IMR-90 (cell line): ENCODE data around the gene STX1B. TPM values are rescaled to one million over a fixed set of nuclear protein-coding genes. Genes with fewer than 3 reads are reported as not detected.

ENCODE experiments used
- ATAC-seq: fragments of 200-7000 bp; cut with Tn5 transposase; 2 replicates; pipeline ENCODE4 v1.9.1; 2020; ENCODE audit warnings: low read depth, mild to moderate bottlenecking, moderate library complexity
- BruUV-seq: library from RNA; stranded (reverse); fragments of 400-500 nt; replicated peaks from 2 replicates; lab custom pipeline; 2021; lab: Mats Ljungman, UMichigan
- CTCF ChIA-PET: fragments of 300-600 bp; formaldehyde crosslinking; extraction: SDS; loops from one replicate; lab custom pipeline; 2021; ENCODE audit warnings: antibody characterized with exemption; lab: Yijun Ruan, JAX
- POLR2A ChIA-PET: fragments of 300-600 bp; sonication (Branson Sonifier 250); formaldehyde crosslinking; loops from one replicate; lab custom pipeline; 2022; ENCODE audit warnings: antibody characterized with exemption; ENCODE audit not compliant: unreplicated experiment; lab: Charles Lee
- DNase-seq: peaks from one replicate; pipeline ENCODE4 v3.0.0; 2013
- H2AFZ ChIP-seq: replicated peaks from 2 replicates; pipeline ENCODE3; 2013; ENCODE audit warnings: low read length, mild to moderate bottlenecking; ENCODE audit not compliant: poor library complexity
- H2AK5ac ChIP-seq: 2 replicates; pipeline ENCODE4 v1.6.1; 2013; ENCODE audit warnings: low read depth, low read length, inconsistent platforms
- H2AK9ac ChIP-seq: replicated peaks from 2 replicates; pipeline ENCODE3; 2013; ENCODE audit warnings: mild to moderate bottlenecking, low read depth, low read length, moderate library complexity; ENCODE audit not compliant: poor library complexity
- H2BK120ac ChIP-seq: 2 replicates; pipeline ENCODE4 v1.6.1; 2013; ENCODE audit warnings: low read depth, low read length, inconsistent platforms
- H2BK15ac ChIP-seq: 3 replicates; pipeline ENCODE4 v1.6.1; 2013; ENCODE audit warnings: low read depth, low read length, inconsistent platforms
- H2BK20ac ChIP-seq: 2 replicates; pipeline ENCODE4 v1.6.1; 2013; ENCODE audit warnings: low read depth, mild to moderate bottlenecking, inconsistent platforms, low read length, moderate library complexity
- H2BK5ac ChIP-seq: 2 replicates; pipeline ENCODE4 v1.6.1; 2013; ENCODE audit warnings: mild to moderate bottlenecking, low read depth, low read length, inconsistent platforms; ENCODE audit not compliant: poor library complexity, severe bottlenecking
- H3K14ac ChIP-seq: replicated peaks from 2 replicates; pipeline ENCODE4 v1.6.1; 2013; ENCODE audit warnings: low read depth, low read length, inconsistent platforms
- H3K18ac ChIP-seq: 2 replicates; pipeline ENCODE4 v1.6.1; 2013; ENCODE audit warnings: low read depth, low read length, control low read depth
- H3K23ac ChIP-seq: 2 replicates; pipeline ENCODE4 v1.6.1; 2013; ENCODE audit warnings: low read depth, low read length, inconsistent platforms
- H3K27ac ChIP-seq: 2 replicates; pipeline ENCODE4 v1.5.1; 2013; ENCODE audit warnings: mild to moderate bottlenecking, control low read depth, low read length; ENCODE audit not compliant: insufficient read depth
- H3K27me3 ChIP-seq: 2 replicates; pipeline ENCODE4 v1.6.1; 2013; ENCODE audit warnings: low read length; ENCODE audit not compliant: control insufficient read depth, insufficient read depth
- H3K36me3 ChIP-seq: 2 replicates; pipeline ENCODE4 v1.6.1; 2013; ENCODE audit warnings: low read length, mixed read lengths; ENCODE audit not compliant: control insufficient read depth, insufficient read depth
- H3K4ac ChIP-seq: 2 replicates; pipeline ENCODE4 v1.6.1; 2013; ENCODE audit warnings: low read depth, low read length, inconsistent platforms
- H3K4me1 ChIP-seq: 2 replicates; pipeline ENCODE4 v1.6.1; 2013; ENCODE audit warnings: low read length, mixed read lengths; ENCODE audit not compliant: control insufficient read depth, insufficient read depth
- H3K4me2 ChIP-seq: 2 replicates; pipeline ENCODE4 v1.6.1; 2013; ENCODE audit warnings: low read depth, mild to moderate bottlenecking, control low read depth, low read length, moderate library complexity
- H3K4me3 ChIP-seq: 2 replicates; pipeline ENCODE4 v1.5.1; 2013; ENCODE audit warnings: low read depth, mild to moderate bottlenecking, control low read depth, low read length, moderate library complexity; ENCODE audit not compliant: insufficient read depth
- H3K56ac ChIP-seq: 2 replicates; pipeline ENCODE4 v1.6.1; 2013; ENCODE audit warnings: low read length, inconsistent platforms; ENCODE audit not compliant: insufficient read depth; ENCODE audit errors: extremely low read depth
- H3K79me1 ChIP-seq, 2 experiments: 2 replicates each; pipeline ENCODE4 v1.6.1; 2013; ENCODE audit warnings: low read length in 2 of 2, inconsistent platforms in 1 of 2, low read depth in 1 of 2
- H3K9ac ChIP-seq: 2 replicates; pipeline ENCODE4 v1.6.1; 2013; ENCODE audit warnings: low read depth, low read length, control low read depth
- H3K9me1 ChIP-seq: 2 replicates; pipeline ENCODE4 v1.6.1; 2013; ENCODE audit warnings: low read length, inconsistent platforms; ENCODE audit not compliant: insufficient read depth
- H3K9me3 ChIP-seq: 2 replicates; pipeline ENCODE4 v1.6.1; 2013; ENCODE audit warnings: low read length; ENCODE audit not compliant: control insufficient read depth, insufficient read depth
- H4K20me1 ChIP-seq: 2 replicates; pipeline ENCODE4 v1.6.1; 2013; ENCODE audit warnings: low read length, inconsistent platforms; ENCODE audit not compliant: insufficient read depth
- H4K5ac ChIP-seq: 2 replicates; pipeline ENCODE4 v1.6.1; 2013; ENCODE audit warnings: mild to moderate bottlenecking, low read depth, low read length, control low read depth
- H4K8ac ChIP-seq, 2 experiments: 2 replicates each; pipeline ENCODE4 v1.6.1; 2013; ENCODE audit warnings: low read depth in 2 of 2, low read length in 2 of 2, control low read depth in 1 of 2, inconsistent platforms in 1 of 2
- H4K91ac ChIP-seq: 2 replicates; pipeline ENCODE4 v1.6.1; 2013; ENCODE audit warnings: low read depth, low read length, inconsistent platforms; ENCODE audit not compliant: insufficient read depth
- CEBPB ChIP-seq: IDR thresholded peaks from 2 replicates; pipeline ENCODE4 v1.6.1; 2012; ENCODE audit warnings: low read depth, low read length, improper control_type of control experiment
- ELK1 ChIP-seq: fragments of 150-350 bp; IDR thresholded peaks from 2 replicates; pipeline ENCODE4 v1.6.1; 2016; ENCODE audit warnings: low read depth, mild to moderate bottlenecking, low read length, moderate library complexity, borderline replicate concordance
- RAD21 ChIP-seq: IDR thresholded peaks from 2 replicates; pipeline ENCODE4 v1.6.1; 2012; ENCODE audit warnings: low read length, improper control_type of control experiment
- WGBS, 2 experiments: methylation state at CpG; one replicate each; pipeline versions ENCODE4 v1.1.5 to v1.1.7; 2013; ENCODE audit warnings: missing lambda C conversion rate in 2 of 2; ENCODE audit not compliant: insufficient read length in 1 of 2; ENCODE audit errors: extremely low coverage in 2 of 2; 5-methylcytosine and 5-hydroxymethylcytosine counted together
- dilution Hi-C: fragments of 300-500 bp; cut with HindIII; formaldehyde crosslinking; loops from one replicate; pipeline ENCODE4 v1.14.3; 2018; ENCODE audit warnings: low sequenced_read_pairs; ENCODE audit not compliant: unreplicated experiment
- in situ Hi-C: fragments of 300-500 bp; cut with MboI; formaldehyde crosslinking; loops from 3 replicates; pipeline ENCODE4 v1.14.3; 2019; ENCODE audit warnings: low sequenced_read_pairs, inconsistent platforms, mixed read lengths
- intact Hi-C: fragments of 100-400 bp; cut with micrococcal nuclease; formaldehyde crosslinking; loops from 2 replicates; pipeline ENCODE4 v1.10.0; 2022
- polyA plus RNA-seq, 3 experiments: library from polyadenylated mRNA; depleted of rRNA; stranded (reverse); fragments of >200 nt; gene quantifications; 2 replicates each; pipeline ENCODE4 v1.2.3, GENCODE V29; 2012; ENCODE audit warnings: low replicate concordance in 1 of 3
- total RNA-seq: library from RNA; depleted of rRNA; stranded (reverse); fragments of >200 nt; gene quantifications from 2 replicates; pipeline ENCODE4 v1.2.3, GENCODE V29; 2012

Gene STX1B
- total and polyA plus RNA-seq, 2 of the 4 experiments (the other 2 are of a cell fraction) = 3.9 to 14.9 TPM

- TF ChIP-seq CEBPB = no peak
These were observed 2.3 kb downstream of the STX1B start (continued) for GRCh38 chr16:31008149-31008548.

- no TSS peak for BruUV-seq
These were observed 2.8 kb downstream of the STX1B start for GRCh38 chr16:31007684-31008083.

More at GRCh38 chr16:31007684-31008083, 2.8 kb downstream of the STX1B start:
- Histone ChIP-seq H2AK5ac (peak overlapping the region; percentile 85), H3K4me1 (peaks cover 32% of the 10 kb centered on the region), H3K9me3 (no peaks in the 10 kb centered on the region), H3K79me1 (peaks cover 4 to 43% of the 10 kb centered on the region in 2 experiments; a peak in 3 of 4 replicates), H2AK9ac (peak overlapping the region; percentile 22), H2BK120ac (peak overlapping the region; percentile 63), H3K9ac (no peak overlapping the region), H3K4me2 (peak overlapping the region; percentile 21; the same call in 1 of the 2 replicates), H4K91ac (peak overlapping the region; percentile 14), H4K8ac (peak overlapping the region in 1 of 2 experiments; percentile 73; a peak in 1 of 4 replicates), H3K27ac (no peak overlapping the region), H4K20me1 (no peaks in the 10 kb centered on the region), H3K23ac (0 out of 2 replicates have a peak overlapping the region, but pooled peaks have one; percentile 63), H3K4ac (peak overlapping the region; percentile 33; the same call in 1 of the 2 replicates), H3K14ac (0 out of 2 replicates have a peak overlapping the region, but pooled peaks have one; percentile 31), H2BK5ac (no peak overlapping the region), H4K5ac (peak overlapping the region; percentile 21; the same call in 1 of the 2 replicates), H3K4me3 (no peak overlapping the region), H2AFZ (no peak overlapping the region), H3K56ac (no peak overlapping the region), H2BK15ac (peak overlapping the region; percentile 93; the same call in 2 of the 3 replicates), H2BK20ac (peak overlapping the region; percentile 52), H3K36me3 (no peaks in the 10 kb centered on the region), H3K27me3 (peaks cover 7% of the 10 kb centered on the region), H3K18ac (peak overlapping the region; percentile 34; the same call in 1 of the 2 replicates), H3K9me1 (0 out of 2 replicates have a peak, but pooled peaks cover 5% of the 10 kb centered on the region)
- 50% methylated on average over 2 of the region's 6 CpGs; no CpG with 5 or more reads in 1 of the 2 experiments for WGBS, 2 experiments
- TF ChIP-seq RAD21 (no peak), ELK1 (no peak)
- intact Hi-C loops = no loop called here
- CTCF ChIA-PET = no interaction called here
- in situ Hi-C loops = no loop called here
- ATAC-seq = no peak
- DNase-seq = no peak
- dilution Hi-C loops = no loop called here
- POLR2A ChIA-PET = no interaction called here
